ENCODE data around the gene COLGALT1. TPM values are rescaled to one million over a fixed set of nuclear protein-coding genes. Genes with fewer than 3 reads are reported as not detected.
"Not testable (repeated sequence)": the region's sequence is repeated elsewhere in the genome, so short reads cannot be mapped to it uniquely, and the experiment has no call there.

The COLGALT1 gene
- total RNA-seq, 2 experiments from 2014 or later, result 51.2 to 64.3 TPM

DNA sequence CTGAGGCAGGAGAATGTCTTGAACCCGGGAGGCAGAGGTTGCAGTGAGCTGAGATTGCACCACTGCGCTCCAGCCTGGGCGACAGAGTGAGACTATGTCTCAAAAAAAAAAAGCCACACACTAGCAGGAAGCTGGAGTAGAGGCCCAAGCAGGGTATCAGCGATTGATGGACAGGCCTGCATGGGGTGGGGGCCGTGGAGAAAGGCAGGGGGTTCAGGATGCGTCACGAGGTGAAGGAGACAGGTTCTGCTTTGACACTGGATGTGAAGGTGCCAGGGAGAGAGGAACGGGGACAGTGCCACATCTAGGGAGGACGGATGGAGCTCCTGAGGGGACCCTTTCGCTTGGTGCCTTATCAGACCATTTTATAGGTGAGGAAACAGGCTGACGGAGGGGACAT lies 7.1 kb downstream of the COLGALT1 start:
- Mint-ChIP-seq H3K36me3 (ENCODE audit: low read depth) (peaks cover 38% of the 10 kb centered on the region), H3K27me3 (no peaks in the 10 kb centered on the region), H3K27ac (peak overlapping the region; percentile 24), H3K9me3 (ENCODE audit: low read depth) (no peaks in the 10 kb centered on the region), H3K4me3 (no peak overlapping the region), H3K4me1 (peaks cover 5% of the 10 kb centered on the region)
- DNase-seq (no peak), ATAC-seq (no peak)
- intact Hi-C loops (cut with DNase I, micrococcal nuclease), result no loop called here
- CTCF ChIA-PET, result interaction anchor here (1.1 to 1.8 kb wide), 2 partner anchors 11 to 13 kb away, joined by 6 read pairs; no protein-coding TSS in a partner anchor
- POLR2A ChIA-PET, result no interaction called here

DNA sequence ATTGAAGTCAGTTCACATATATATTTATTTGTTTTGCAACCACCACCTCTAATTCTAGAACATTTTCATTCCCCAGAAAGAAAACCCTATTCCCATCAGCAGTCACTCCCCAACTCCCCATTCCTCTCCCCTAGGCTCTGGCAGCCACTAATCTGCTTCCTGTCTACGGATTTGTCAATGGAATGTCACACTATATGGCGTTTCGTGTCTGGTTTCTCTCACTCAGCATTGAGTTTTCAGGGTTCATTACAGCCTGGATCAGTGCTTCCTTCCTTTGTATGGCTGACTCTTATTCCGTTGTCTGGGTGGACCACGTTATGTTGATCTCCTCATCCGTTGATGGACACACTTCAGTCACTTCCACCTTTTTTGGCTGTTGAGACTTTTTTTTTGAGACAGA lies 9.3 kb downstream of the COLGALT1 start:
- Mint-ChIP-seq H3K36me3 (ENCODE audit: low read depth) (peaks cover 44% of the 10 kb centered on the region), H3K27me3 (no peaks in the 10 kb centered on the region), H3K27ac (no peak overlapping the region), H3K4me3 (no peak overlapping the region), H3K4me1 (no peaks in the 10 kb centered on the region), H3K9me3 (ENCODE audit: low read depth) (no peaks in the 10 kb centered on the region)
- no peak for ATAC-seq
- ChIA-PET POLR2A (no interaction called here), CTCF (no interaction called here)
- intact Hi-C loops (cut with DNase I, micrococcal nuclease), result no loop called here
- no peak for DNase-seq

- ChIA-PET CTCF (interaction anchor here (0.6 kb wide), 1 partner anchor 23 kb away, joined by 5 read pairs; no protein-coding TSS in a partner anchor), POLR2A (no interaction called here)
- intact Hi-C loops (cut with DNase I, micrococcal nuclease), result no loop called here
- no peak for DNase-seq
- no peak overlapping the region for H3K27ac Mint-ChIP-seq
- H3K9me3 Mint-ChIP-seq (ENCODE audit: low read depth), result no peaks in the 10 kb centered on the region
- peaks cover 40% of the 10 kb centered on the region for H3K36me3 Mint-ChIP-seq (ENCODE audit: low read depth)
- no peak for ATAC-seq
- H3K4me1 Mint-ChIP-seq, result no peaks in the 10 kb centered on the region
- no peaks in the 10 kb centered on the region for H3K27me3 Mint-ChIP-seq
- H3K4me3 Mint-ChIP-seq, result no peak overlapping the region
These were observed 10.2 kb downstream of the COLGALT1 start for GRCh38 chr19:17565611-17566010.

- ChIA-PET POLR2A (no interaction called here), CTCF (no interaction called here)
- ATAC-seq, result no peak
- Mint-ChIP-seq H3K27ac (no peak overlapping the region), H3K36me3 (ENCODE audit: low read depth) (peaks cover 45% of the 10 kb centered on the region), H3K27me3 (no peaks in the 10 kb centered on the region), H3K4me1 (no peaks in the 10 kb centered on the region), H3K9me3 (ENCODE audit: low read depth) (no peaks in the 10 kb centered on the region), H3K4me3 (no peak overlapping the region)
- intact Hi-C loops (cut with DNase I, micrococcal nuclease), result no loop called here
- no peak for DNase-seq
These were observed 12.5 kb downstream of the COLGALT1 start for GRCh38 chr19:17567940-17568339.

- intact Hi-C loops (cut with DNase I, micrococcal nuclease), result loop anchor here in 1 of 2 experiments (5.0 kb wide), 1 partner anchor 118 kb away; no protein-coding TSS in a partner anchor
- H3K27ac Mint-ChIP-seq; DNase-seq; H3K27me3 Mint-ChIP-seq; H3K4me1 Mint-ChIP-seq; H3K9me3 Mint-ChIP-seq (ENCODE audit: low read depth); ATAC-seq; POLR2A ChIA-PET; H3K4me3 Mint-ChIP-seq: not testable (repeated sequence)
- CTCF ChIA-PET, result interaction anchor here (0.6 to 1.3 kb wide), 3 partner anchors 9 to 519 kb away, joined by 3 to 4 read pairs (median 3); no protein-coding TSS in a partner anchor
- peaks cover 48% of the 10 kb centered on the region for H3K36me3 Mint-ChIP-seq (ENCODE audit: low read depth)
These were observed 14.8 kb downstream of the COLGALT1 start for GRCh38 chr19:17570291-17570690.

DNA sequence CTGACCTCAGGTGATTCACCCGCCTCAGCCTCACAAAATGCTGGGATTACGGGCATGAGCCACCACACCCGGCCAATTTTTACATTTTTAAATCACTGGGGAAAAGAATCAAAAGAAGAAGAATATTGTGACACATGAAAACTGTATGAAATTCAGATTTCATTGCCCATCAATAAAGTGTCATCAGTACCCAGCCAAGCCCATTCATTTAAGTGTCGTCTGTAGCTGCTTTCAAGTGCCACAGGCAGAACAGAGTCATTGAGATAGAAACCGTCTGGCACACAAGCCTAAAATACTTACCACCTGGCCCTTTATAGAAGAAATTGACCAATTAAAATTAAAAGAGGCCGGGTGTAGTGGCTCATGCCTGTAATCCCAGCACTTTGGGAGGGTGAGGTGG lies 15.3 kb downstream of the COLGALT1 start:
- no peak for ATAC-seq
- Mint-ChIP-seq H3K4me3 (no peak overlapping the region), H3K27me3 (no peaks in the 10 kb centered on the region), H3K9me3 (ENCODE audit: low read depth) (no peaks in the 10 kb centered on the region), H3K27ac (no peak overlapping the region), H3K36me3 (ENCODE audit: low read depth) (peaks cover 46% of the 10 kb centered on the region), H3K4me1 (no peaks in the 10 kb centered on the region)
- POLR2A ChIA-PET, result no interaction called here
- CTCF ChIA-PET, result interaction anchor here (1.0 to 1.3 kb wide), 2 partner anchors 9 to 518 kb away, joined by 3 read pairs; no protein-coding TSS in a partner anchor
- intact Hi-C loops (cut with DNase I, micrococcal nuclease), result loop anchor here in 1 of 2 experiments (5.0 kb wide), 1 partner anchor 118 kb away; no protein-coding TSS in a partner anchor
- DNase-seq, result no peak

DNA sequence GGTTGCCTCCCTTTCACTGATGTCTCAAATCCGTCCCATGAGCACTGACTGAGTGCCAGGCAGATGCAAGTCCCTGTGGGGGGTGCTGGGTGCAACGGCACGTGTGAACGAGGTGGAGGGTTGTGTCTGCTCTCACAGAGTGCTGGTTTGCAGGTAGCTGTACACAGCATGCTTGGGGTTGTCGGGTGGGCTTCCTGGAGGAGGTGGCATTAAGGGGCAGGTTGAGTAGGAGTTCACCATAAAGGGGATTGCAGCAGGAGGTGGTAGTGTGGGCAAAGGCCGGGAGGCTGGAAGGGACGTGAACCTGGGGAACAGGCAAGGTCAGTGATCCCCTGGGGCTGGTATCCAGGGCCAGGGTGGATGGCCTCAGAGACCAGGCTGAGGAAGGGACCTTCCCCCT lies 17.2 kb downstream of the COLGALT1 start:
- no peaks in the 10 kb centered on the region for H3K27me3 Mint-ChIP-seq
- H3K4me1 Mint-ChIP-seq, result no peaks in the 10 kb centered on the region
- intact Hi-C loops (cut with DNase I, micrococcal nuclease), result loop anchor here in 1 of 2 experiments (5.0 kb wide), 1 partner anchor 120 kb away; no protein-coding TSS in a partner anchor
- no peak for DNase-seq
- H3K27ac Mint-ChIP-seq, result no peak overlapping the region
- ChIA-PET CTCF (interaction anchor here (0.5 to 1.6 kb wide), 6 partner anchors 10 to 389 kb away, joined by 3 to 12 read pairs (median 4); no protein-coding TSS in a partner anchor), POLR2A (no interaction called here)
- no peaks in the 10 kb centered on the region for H3K9me3 Mint-ChIP-seq (ENCODE audit: low read depth)
- no peak for ATAC-seq
- no peak overlapping the region for H3K4me3 Mint-ChIP-seq
- H3K36me3 Mint-ChIP-seq (ENCODE audit: low read depth), result peaks cover 48% of the 10 kb centered on the region

DNA sequence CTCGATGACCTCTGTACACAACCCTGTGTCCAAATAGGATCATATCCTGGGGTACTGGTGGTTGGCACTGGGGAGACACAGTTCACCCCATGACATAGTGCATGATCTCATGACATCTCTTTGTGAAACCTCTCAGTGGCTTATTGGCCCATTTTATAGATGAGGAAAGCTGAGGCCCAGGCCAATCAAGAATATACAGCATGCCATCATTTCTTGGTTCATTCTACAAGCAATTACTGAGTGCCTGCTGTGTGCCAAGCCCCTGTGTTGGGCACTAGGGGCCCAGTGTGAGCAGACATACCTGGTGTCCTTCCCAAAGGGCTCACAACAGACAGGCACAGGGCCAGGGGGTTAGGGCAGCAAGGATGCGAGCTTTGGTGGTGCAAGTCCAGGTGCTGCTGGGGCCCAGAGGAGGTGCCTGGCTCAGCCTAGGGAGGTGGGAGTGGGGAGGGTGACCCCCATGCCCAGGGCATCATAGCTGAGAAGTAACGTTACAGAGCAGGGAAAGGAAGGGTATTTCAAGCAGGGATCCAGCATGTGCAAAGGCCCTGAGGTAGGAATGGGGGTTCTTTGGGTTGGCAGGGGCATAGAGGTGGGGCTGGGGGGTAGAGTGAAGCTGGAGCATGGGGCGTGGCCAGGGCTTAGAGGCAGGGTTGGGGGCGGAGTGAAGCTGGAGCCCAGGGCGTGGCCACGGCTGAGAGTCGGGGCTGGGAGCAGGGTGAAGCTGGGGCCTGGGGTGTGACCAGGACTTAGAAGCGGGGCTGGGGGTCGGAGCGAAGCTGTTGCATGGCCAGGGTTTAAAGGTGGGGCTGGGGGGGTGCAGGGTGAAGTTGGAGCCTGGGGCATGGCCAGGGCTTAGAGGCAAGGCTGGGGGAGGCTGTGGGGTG lies 20.7 kb downstream of the COLGALT1 start:
- Mint-ChIP-seq H3K9me3 (ENCODE audit: low read depth) (no peaks in the 10 kb centered on the region), H3K4me3 (no peak overlapping the region), H3K4me1 (no peaks in the 10 kb centered on the region), H3K27me3 (no peaks in the 10 kb centered on the region), H3K27ac (no peak overlapping the region), H3K36me3 (ENCODE audit: low read depth) (peaks cover 52% of the 10 kb centered on the region)
- DNase-seq (peak; percentile 29), ATAC-seq (peak; percentile 24)
- ChIA-PET POLR2A (no interaction called here), CTCF (interaction anchor here (0.9 to 1.3 kb wide), 2 partner anchors 11 to 32 kb away, joined by 3 to 6 read pairs; no protein-coding TSS in a partner anchor)
- intact Hi-C loops (cut with DNase I, micrococcal nuclease), result no loop called here

- no peaks in the 10 kb centered on the region for H3K4me1 Mint-ChIP-seq
- POLR2A ChIA-PET, result no interaction called here
- ATAC-seq, result peak; percentile 81
- CTCF ChIA-PET, result interaction anchor here (0.9 kb wide), 1 partner anchor 31 kb away, joined by 3 read pairs; no protein-coding TSS in a partner anchor
- H3K4me3 Mint-ChIP-seq, result no peak overlapping the region
- DNase-seq, result peak; percentile 67
- intact Hi-C loops (cut with DNase I, micrococcal nuclease), result no loop called here
- H3K27ac Mint-ChIP-seq, result no peak overlapping the region
- H3K36me3 Mint-ChIP-seq (ENCODE audit: low read depth), result peaks cover 51% of the 10 kb centered on the region
- no peaks in the 10 kb centered on the region for H3K27me3 Mint-ChIP-seq
- H3K9me3 Mint-ChIP-seq (ENCODE audit: low read depth), result no peaks in the 10 kb centered on the region
These were observed 21.5 kb downstream of the COLGALT1 start for GRCh38 chr19:17576758-17577456.

DNA sequence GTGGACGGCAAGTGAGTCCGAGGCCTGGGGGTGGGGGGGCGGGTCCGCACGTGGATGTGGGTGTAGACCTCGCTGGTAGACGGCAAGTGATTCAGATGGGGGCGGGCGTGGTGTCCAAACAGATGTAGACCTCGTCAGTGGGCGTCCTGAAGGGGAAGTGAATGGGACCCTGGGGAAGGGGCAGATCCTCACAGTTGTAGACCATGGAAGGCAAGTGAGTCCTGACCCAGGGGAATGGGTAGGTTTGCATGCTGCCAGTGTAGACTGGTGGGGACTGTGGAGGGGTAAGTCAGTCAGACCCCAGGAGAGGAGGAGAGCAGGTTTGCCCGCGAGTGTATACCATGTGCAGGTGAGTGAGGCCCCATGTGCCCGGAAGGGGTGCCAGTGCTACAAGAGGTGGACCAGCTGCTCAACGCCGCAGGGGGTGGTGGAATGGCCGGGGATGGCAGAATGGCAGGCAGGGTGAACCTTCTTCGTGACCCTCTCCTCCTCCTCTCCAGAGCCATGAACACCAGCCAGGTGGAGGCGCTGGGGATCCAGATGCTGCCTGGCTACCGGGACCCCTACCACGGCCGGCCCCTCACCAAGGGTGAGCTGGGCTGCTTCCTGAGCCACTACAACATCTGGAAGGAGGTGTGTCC lies 22.1 kb downstream of the COLGALT1 start:
- Mint-ChIP-seq H3K27me3 (no peaks in the 10 kb centered on the region), H3K36me3 (ENCODE audit: low read depth) (peaks cover 46% of the 10 kb centered on the region), H3K9me3 (ENCODE audit: low read depth) (no peaks in the 10 kb centered on the region)

GRCh38 chr19:17579661-17580244 lies 24.3 kb downstream of the COLGALT1 start:
- Mint-ChIP-seq H3K4me3 (no peak overlapping the region), H3K4me1 (no peaks in the 10 kb centered on the region), H3K9me3 (ENCODE audit: low read depth) (no peaks in the 10 kb centered on the region), H3K27me3 (no peaks in the 10 kb centered on the region), H3K27ac (no peak overlapping the region), H3K36me3 (ENCODE audit: low read depth) (peaks cover 36% of the 10 kb centered on the region)
- intact Hi-C loops (cut with DNase I, micrococcal nuclease), result no loop called here
- ATAC-seq (peak; percentile 56), DNase-seq (peak; percentile 52)
- CTCF ChIA-PET, result interaction anchor here (0.6 to 1.4 kb wide), 2 partner anchors 9 to 20 kb away, joined by 3 read pairs; no protein-coding TSS in a partner anchor
- POLR2A ChIA-PET, result interaction anchor here (0.5 kb wide), 1 partner anchor 18 kb away, joined by 3 read pairs; no protein-coding TSS in a partner anchor

More for the DNA sequence above, 22.1 kb downstream of the COLGALT1 start:
- Mint-ChIP-seq H3K4me3 (no peak overlapping the region), H3K4me1 (no peaks in the 10 kb centered on the region), H3K27ac (no peak overlapping the region)
- DNase-seq, result no peak
- CTCF ChIA-PET, result no interaction called here
- ATAC-seq, result no peak
- POLR2A ChIA-PET, result no interaction called here
- intact Hi-C loops (cut with DNase I, micrococcal nuclease), result no loop called here
